ENCODE results near the gene CSF1.
"Not testable (repeated sequence)": the region's sequence is repeated elsewhere in the genome, so short reads cannot be mapped to it uniquely, and the experiment has no call there.

The CSF1 gene, protein sequence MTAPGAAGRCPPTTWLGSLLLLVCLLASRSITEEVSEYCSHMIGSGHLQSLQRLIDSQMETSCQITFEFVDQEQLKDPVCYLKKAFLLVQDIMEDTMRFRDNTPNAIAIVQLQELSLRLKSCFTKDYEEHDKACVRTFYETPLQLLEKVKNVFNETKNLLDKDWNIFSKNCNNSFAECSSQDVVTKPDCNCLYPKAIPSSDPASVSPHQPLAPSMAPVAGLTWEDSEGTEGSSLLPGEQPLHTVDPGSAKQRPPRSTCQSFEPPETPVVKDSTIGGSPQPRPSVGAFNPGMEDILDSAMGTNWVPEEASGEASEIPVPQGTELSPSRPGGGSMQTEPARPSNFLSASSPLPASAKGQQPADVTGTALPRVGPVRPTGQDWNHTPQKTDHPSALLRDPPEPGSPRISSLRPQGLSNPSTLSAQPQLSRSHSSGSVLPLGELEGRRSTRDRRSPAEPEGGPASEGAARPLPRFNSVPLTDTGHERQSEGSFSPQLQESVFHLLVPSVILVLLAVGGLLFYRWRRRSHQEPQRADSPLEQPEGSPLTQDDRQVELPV

GRCh38 chr1:109910123-109910962 is at the start of gene CSF1:
Gene CSF1, plus strand, starts transcription at chr1:109910849. Its CDS starts 175 bp downstream, at chr1:109911024.
- peak; percentile 75 for DNase-seq (ENCODE audit: low spot score)

DNA sequence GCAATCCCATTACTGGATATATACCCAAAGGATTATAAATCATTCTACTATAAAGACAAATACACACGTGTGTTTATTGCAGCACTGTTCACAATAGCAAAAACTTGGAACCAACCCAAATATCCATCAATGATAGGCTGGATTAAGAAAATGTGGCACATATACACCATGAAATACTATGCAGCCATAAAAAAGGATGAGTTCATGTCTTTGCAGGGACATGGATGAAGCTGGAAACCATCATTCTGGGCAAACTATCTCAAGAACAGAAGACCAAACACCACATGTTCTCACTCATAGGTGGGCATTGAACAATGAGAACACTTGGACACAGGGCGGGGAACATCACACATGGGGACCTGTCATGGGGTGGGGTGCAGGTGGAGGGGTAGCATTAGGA is 49.0 kb upstream of the CSF1 start:
- DNase-seq (ENCODE audit: low spot score) = not testable (repeated sequence)

GRCh38 chr1:109863667-109864046 is 47.0 kb upstream of the CSF1 start:
- DNase-seq (ENCODE audit: low spot score) = no peak

DNA sequence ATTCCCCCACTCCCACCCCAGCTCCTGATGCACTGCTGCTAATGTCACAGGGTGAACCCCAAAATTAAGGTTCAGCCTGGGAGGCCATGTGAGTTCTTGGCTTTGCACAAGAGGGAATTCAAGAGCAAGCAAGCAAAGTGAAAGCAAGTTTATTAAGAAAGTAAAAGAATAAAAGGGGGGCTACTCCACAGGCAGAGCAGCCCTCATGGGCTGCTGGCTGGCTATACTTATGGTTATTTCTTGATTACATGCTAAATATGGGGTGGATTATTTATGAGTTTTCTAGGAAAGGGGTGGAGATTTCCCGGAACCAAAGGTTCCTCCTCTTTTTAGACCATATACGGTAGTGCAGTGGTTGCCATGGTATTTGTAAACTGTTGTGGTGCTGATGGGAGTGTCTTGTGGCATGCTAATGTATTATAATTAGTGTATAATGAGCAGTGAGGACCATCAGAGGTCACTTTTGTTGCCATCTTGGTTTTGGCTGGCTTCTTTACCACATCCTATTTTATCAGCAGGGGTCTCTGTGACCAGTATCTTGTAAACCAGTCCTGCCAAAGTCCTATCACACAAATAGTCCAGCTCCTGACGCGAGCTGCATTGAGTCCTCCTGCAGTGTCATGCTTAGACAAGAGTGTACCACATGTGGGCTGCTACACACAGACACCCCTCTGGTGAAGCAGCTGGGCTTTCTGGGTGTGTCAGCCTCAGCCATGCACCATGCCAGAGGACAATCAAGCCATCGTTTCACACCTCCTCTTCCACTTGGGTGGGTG is 46.4 kb upstream of the CSF1 start:
- DNase-seq (ENCODE audit: low spot score) = no peak

DNA sequence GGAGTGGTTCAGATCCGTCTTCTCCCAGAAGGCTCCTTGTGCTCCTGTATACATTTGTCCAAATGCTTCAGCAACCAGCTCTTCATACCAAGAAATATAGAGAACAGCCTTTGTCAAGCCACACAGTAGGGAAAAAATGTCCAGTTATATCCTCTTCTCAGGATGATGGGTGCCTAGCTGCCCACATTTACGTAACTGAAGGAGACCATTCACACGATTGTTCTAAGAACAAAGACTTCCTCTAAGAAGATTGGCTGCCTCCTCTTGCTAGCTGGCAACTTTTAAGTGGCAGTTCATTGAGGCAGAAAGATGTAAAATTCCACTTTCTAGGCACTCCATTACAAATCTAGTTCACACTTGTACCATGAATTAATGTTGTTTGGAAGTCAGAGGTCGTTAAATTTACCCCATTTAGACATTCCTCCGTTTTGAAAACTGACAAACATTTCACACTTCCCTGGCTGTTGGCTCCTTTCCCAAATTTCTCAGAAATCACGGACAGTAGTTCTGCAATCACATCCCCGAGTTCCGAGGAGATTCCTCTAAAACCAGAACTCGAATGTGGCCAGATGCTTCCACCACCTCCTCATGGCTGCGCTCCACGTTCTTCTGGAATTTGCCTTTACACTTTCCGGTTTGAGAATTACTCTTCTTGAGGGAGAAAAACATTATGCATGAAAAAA is 45.6 kb upstream of the CSF1 start:
- DNase-seq (ENCODE audit: low spot score) = no peak

GRCh38 chr1:109866071-109866470 is 44.6 kb upstream of the CSF1 start:
- no peak for DNase-seq (ENCODE audit: low spot score)

DNA sequence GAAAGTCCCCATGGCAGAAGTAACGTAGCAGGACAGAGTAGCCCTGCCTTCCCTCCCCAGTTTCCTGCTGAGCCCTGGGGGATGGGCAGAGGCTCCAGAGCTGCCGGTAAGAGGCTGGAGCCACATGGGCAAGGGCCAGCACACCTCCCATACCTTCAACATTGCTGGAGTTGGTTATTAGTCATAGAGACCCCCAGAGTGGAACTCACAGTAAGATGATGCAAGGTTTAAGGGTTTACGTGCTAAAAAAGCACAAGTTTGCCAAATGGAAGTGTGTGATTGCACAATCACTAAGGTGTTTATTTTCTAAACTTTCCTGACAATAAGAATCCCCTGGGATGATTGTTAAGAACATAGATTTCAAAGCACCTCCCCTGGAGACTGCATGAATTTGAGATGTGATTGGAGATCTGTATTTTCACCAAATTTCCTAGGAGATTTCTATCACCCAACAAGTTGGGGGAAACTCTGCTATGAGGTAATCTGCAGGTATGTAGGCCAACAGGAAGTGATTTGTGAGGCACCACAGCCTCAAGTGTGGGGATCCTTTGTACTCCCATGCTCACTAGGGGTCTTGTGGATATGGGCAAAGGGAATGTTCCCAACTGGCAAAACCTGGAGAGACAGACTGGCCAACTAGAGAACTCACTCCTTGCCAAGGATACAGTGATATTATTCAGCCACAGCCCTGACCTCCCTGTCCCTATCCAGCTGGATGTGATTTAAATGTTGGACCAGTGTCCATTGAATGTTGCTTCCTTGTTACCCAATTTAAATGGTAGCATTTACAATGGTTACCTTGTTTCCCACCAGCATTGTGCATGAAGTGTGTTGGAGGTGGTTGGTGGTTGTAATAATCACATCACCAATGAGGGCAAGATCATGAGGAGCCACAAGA is 37.1 kb upstream of the CSF1 start:
- no peak for DNase-seq (ENCODE audit: low spot score)

DNA sequence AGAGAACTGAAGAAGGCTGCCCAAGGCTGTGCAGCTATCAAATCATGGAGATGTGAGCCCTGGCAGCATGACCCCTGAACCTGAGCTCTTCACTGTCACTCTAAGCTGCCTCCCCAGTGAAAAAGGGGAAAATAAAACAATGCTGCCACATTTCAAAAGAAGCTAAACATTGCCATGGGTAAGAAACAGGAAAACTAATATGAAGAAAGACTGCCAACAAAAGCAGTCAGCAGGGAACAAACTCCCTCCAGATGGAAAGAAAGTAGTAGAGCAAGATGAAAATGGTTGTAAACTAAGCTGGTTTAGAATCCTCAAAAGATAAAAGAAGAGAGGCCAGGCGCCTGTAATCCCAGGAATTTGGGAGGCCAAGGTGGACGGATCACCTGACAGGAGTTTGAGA is 36.2 kb upstream of the CSF1 start:
- no peak for DNase-seq (ENCODE audit: low spot score)

GRCh38 chr1:109875874-109876273 is 34.8 kb upstream of the CSF1 start:
- DNase-seq (ENCODE audit: low spot score) = no peak

DNA sequence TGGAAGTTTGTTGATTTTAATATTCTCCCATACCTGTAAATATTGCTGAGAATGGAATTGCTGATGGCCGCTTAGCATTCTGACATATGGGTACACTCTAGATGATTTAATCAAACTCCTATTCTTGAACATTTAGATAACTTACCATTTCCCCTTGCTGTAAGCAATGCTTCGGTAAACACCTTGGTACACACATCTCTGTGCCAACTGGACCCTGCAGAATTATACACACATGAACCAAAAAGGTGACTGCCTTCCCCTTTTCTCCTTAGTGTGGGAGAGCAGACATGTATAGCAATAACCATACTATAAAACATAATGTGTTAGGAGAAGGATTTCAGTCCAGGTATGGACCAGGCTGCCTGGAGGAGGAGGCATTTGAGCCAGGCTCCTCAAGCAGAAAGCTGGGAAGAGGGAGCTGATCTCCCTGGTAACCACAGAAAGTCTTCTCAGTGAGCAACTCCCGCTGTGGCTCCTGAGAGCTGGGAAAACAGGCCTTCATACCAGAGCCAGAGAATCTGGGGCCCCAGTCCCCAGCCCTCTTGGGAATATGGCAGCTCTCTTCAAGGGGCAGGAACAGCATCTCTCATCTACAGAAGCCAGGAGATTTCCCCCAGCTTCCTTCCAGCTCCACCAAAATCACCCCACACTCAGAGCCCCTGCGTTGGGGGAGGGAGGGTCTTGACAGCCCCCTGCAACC is 33.9 kb upstream of the CSF1 start:
- DNase-seq (ENCODE audit: low spot score) = no peak

DNA sequence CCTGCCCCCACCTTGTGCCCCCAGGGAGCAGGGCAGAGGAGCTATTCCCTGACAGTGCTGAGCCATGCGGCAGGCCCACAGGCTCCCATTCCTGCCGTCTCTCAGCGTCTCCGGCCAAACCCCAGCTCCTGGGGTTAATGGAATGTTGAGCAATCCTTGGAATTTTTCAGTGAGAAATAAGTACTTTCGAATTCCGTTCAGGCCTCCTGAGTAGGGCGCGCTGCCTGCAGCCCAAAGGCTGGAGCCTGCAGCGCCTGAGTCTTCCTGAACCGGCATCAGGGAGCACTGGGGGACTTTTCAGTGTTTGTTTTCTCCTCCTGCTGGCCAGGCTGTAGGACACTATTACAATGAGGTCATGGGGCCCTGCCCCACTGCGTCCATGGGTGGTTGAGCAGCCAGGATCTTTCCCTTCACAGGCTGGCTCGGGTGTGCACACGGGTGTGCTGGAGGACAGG is 33.3 kb upstream of the CSF1 start:
- DNase-seq (ENCODE audit: low spot score) = peak; percentile 70

GRCh38 chr1:109877776-109878175 is 32.9 kb upstream of the CSF1 start:
- DNase-seq (ENCODE audit: low spot score) = no peak

DNA sequence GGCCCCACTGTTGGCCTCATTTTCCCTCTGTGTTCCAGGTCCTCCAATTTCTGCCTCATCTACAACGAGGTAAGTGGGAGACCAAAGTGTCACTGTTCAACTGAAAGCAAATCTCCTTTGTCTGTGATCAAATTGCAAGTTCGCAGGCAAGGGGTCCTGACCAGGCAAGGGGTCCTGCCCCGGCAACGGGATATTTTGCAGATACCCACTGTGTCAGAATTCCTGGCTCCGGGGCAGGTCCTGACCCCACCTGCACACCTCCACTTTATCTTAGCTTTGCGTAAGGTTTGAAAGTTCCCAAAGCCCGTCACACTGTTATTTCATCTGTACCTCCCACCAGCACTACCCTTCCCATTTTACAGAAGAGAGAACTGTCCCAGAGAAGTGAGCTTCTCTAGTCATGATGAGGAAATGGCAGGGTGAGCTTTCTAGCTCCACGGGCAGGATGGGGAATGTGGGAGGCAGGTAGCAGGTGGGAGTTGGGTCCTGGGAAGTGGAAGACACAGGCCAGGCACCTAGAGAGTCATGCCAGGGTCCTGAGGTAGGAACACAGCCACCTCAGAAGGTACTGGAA is 32.0 kb upstream of the CSF1 start:
- no peak for DNase-seq (ENCODE audit: low spot score)

DNA sequence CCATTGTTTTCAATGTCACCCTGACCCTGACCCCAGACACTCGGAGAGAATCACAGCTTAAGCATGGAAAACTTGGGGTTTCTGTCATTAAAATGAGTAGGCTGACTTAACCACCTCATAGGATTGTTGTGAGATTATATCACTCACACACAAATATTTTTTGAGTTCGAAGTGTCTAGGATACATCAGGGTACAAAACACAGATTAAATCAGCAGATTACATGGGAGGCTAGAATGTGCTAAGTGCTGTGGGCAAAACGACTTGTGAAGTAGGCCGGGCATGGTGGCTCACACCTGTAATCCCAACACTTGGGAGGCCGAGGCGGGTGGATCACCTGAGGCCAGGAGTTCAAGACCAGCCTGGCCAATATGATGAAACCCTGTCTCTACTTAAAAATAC is 31.3 kb upstream of the CSF1 start:
- not testable (repeated sequence) for DNase-seq (ENCODE audit: low spot score)

GRCh38 chr1:109879881-109880525 is 30.6 kb upstream of the CSF1 start:
- no peak for DNase-seq (ENCODE audit: low spot score)

DNA sequence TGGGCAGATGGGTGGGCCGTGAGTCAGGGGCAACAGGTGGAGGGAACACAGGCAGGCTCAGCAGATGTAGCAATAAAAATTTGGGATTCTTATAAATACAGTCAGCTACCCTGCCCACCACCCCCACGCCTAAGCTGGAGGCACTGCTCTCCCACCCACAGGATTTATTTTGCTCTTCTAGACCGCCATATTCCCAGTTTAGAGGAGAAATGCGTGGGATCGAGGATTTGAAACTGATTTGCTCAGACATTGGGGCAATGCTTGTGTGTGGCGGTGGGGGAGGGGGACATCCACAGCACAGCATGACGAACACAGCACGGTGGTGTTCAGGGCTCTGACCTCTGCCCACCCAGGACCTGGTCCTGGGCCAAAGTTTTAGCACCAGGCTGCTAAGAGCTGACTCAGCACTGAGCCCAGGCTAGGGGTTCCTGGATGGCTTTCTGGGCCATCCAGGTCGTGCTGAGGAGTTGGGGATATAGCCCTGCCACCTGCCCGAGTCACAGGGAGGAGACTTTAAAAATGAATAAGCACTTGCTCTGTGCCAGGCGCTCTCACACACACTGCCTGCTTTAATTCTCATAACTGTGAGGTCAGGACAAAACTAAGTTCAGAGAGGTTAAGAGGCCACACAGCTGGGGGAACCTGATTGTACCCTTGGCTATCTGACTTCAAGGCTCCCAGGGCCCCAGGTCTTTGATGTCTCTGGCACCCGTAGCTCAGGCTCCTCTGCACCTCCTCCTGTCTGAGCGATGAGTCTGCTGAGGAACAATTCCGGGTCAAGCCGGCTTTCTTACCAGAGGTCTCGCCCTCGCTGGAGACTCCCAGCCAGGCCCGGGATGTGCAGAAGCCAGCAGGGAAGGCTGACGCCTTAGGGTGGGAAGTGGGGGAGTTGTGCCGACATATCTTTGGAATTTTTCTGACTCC is 29.4 kb upstream of the CSF1 start:
- DNase-seq (ENCODE audit: low spot score) = no peak

DNA sequence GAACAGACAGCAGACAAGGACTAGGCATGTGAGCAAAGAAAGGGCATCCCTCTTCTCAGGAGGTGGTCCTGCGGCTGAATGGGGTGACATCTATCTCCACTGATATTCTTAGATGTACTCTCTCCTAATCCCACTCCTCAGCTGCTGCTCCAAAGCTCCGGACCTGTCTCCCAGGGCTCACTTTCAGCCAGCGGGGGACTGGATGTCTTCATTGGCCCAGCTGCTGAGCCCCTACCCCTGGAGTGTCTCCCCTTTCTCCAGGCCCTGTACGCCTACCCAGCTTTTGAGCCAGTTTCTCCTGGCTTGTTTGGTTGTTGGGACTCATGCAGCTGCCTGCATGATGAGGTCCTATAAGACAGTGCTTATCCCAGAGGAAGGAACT is 28.8 kb upstream of the CSF1 start:
- DNase-seq (ENCODE audit: low spot score) = no peak
